ENCODE measurements around the gene SHC3.

- TF ChIP-seq POLR2AphosphoS5 (IDR thresholded peaks at IDR 0.05; ENCODE audit: low read depth, low read length) (no peak), SIN3A (IDR thresholded peaks at IDR 0.05; ENCODE audit: borderline replicate concordance, insufficient read depth, low read length) (no peak), REST (IDR thresholded peaks at IDR 0.05; ENCODE audit: insufficient read depth in 1 of 2, low read depth in 2 of 2, low read length in 2 of 2) (no peak), TAF1 (IDR thresholded peaks at IDR 0.05; ENCODE audit: borderline replicate concordance, insufficient read depth, low read length) (no peak)
These were observed 13.3 kb downstream of the SHC3 start for GRCh38 chr9:89165341-89165740.
